ENCODE results near the gene POLR1A. TPM values are rescaled to one million over a fixed set of nuclear protein-coding genes. Genes with fewer than 3 reads are reported as not detected.

POLR1A gene
- total and polyA plus RNA-seq, 2 donors (not counting 3 experiments of a cell fraction or from before 2014, with no cell fraction given) = 7.6 to 40.7 TPM

DNA sequence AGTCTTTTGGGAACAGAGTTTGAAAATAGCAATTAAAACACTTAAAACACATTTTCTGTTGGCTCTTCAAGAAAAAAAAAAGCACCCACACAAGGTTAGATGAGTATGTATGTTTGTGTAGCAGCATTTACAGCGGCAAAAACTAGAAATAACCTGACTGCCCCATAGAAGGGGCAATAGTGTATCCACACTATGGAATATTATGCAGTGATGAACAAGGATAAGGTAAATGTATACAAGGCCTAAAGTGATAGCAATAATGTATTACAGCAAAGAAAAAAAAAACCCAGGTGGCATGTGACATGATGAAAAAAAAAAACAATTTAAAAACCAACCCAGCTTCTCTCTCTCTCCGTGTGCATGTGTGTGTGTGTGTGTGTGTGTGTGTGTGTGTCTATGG lies 34.8 kb downstream of the POLR1A start:
- POLR2A ChIA-PET = no interaction called here
- dilution Hi-C loops (cut with MboI; ENCODE audit: extremely low pct_ligation_motif_present, low sequenced_read_pairs) (no loop called here), intact Hi-C loops (cut with micrococcal nuclease) (no loop called here)
- no peak overlapping the region for H3K4me2 ChIP-seq (ENCODE audit: insufficient read depth, low read length)
- FAIRE-seq = no peak
- BruUV-seq (replicated peaks) = no TSS peak
- H3K79me2 ChIP-seq (ENCODE audit: control insufficient read depth, insufficient read depth, low read length) = no peaks in the 10 kb centered on the region
- no peak overlapping the region for H3K4me3 ChIP-seq (replicated peaks in 1 of 3; ENCODE audit: insufficient read depth in 1 of 3, low read depth in 1 of 3, low read length in 3 of 3)
- H3K27me3 ChIP-seq (ENCODE audit: control insufficient read depth in 2 of 2, insufficient read depth in 2 of 2, low read length in 2 of 2) = no peaks in the 10 kb centered on the region
- no peak overlapping the region for H2AFZ ChIP-seq (ENCODE audit: low read depth, low read length)
- peaks cover 18 to 19% of the 10 kb centered on the region in 2 experiments for H3K36me3 ChIP-seq (ENCODE audit: control insufficient read depth in 2 of 2, extremely low read depth in 1 of 2, insufficient read depth in 2 of 2, low read length in 2 of 2)
- TF ChIP-seq FOS (IDR thresholded peaks at IDR 0.05; ENCODE audit: borderline replicate concordance, insufficient read depth, low read length) (no peak), JUN (IDR thresholded peaks at IDR 0.05; ENCODE audit: borderline replicate concordance, insufficient read depth, insufficient read length, low read depth) (no peak), POLR2AphosphoS5 (IDR thresholded peaks at IDR 0.05; ENCODE audit: insufficient read depth, low read depth, low read length) (no peak), MAX (IDR thresholded peaks at IDR 0.05; ENCODE audit: insufficient read depth, insufficient read length) (no peak), MYC (IDR thresholded peaks at IDR 0.05; ENCODE audit: low read depth, low read length) (no peak), GATA2 (IDR thresholded peaks at IDR 0.05; ENCODE audit: insufficient read depth, insufficient read length, low read depth, low read length) (no peak), EZH2 (IDR thresholded peaks at IDR 0.05; ENCODE audit: borderline replicate concordance, low read depth, low read length, severe bottlenecking) (no peak)
- H3K9me3 ChIP-seq (replicated peaks; ENCODE audit: control insufficient read depth, insufficient read depth, low read length) = no peaks in the 10 kb centered on the region
- H3K27ac ChIP-seq (ENCODE audit: insufficient read depth, low read depth, low read length) = no peak overlapping the region
- no peaks in the 10 kb centered on the region for H4K20me1 ChIP-seq (replicated peaks; ENCODE audit: control insufficient read depth, extremely low read depth, insufficient read depth, low read length)
- peaks cover 16% of the 10 kb centered on the region for H3K4me1 ChIP-seq (ENCODE audit: control insufficient read depth, extremely low read depth, insufficient read depth, low read length)
- H3K9me1 ChIP-seq (replicated peaks; ENCODE audit: control insufficient read depth, extremely low read depth, insufficient read depth, low read length) = no peaks in the 10 kb centered on the region
- CTCF ChIA-PET = interaction anchor here (5.3 kb wide), 1 partner anchor 243 kb away, joined by 36 read pairs; no protein-coding TSS in a partner anchor
- DNase-seq (ENCODE audit: low read depth, low spot score) = no peak
- no peak overlapping the region for H3K9ac ChIP-seq (replicated peaks; ENCODE audit: extremely low read depth, insufficient read depth, low read length)

- intact Hi-C loops (cut with micrococcal nuclease) (no loop called here), dilution Hi-C loops (cut with MboI; ENCODE audit: extremely low pct_ligation_motif_present, low sequenced_read_pairs) (no loop called here)
- Histone ChIP-seq H3K9ac (replicated peaks; ENCODE audit: extremely low read depth, insufficient read depth, low read length) (no peak overlapping the region), H4K20me1 (replicated peaks; ENCODE audit: control insufficient read depth, extremely low read depth, insufficient read depth, low read length) (no peaks in the 10 kb centered on the region), H3K27me3 (ENCODE audit: control insufficient read depth in 2 of 2, insufficient read depth in 2 of 2, low read length in 2 of 2) (no peaks in the 10 kb centered on the region), H3K27ac (ENCODE audit: insufficient read depth, low read depth, low read length) (no peak overlapping the region), H3K4me3 (replicated peaks in 1 of 3; ENCODE audit: insufficient read depth in 1 of 3, low read depth in 1 of 3, low read length in 3 of 3) (no peak overlapping the region), H3K36me3 (ENCODE audit: control insufficient read depth in 2 of 2, extremely low read depth in 1 of 2, insufficient read depth in 2 of 2, low read length in 2 of 2) (peaks cover 20 to 25% of the 10 kb centered on the region in 2 experiments), H3K9me1 (replicated peaks; ENCODE audit: control insufficient read depth, extremely low read depth, insufficient read depth, low read length) (no peaks in the 10 kb centered on the region), H3K4me1 (ENCODE audit: control insufficient read depth, extremely low read depth, insufficient read depth, low read length) (peaks cover 16% of the 10 kb centered on the region), H3K9me3 (replicated peaks; ENCODE audit: control insufficient read depth, insufficient read depth, low read length) (no peaks in the 10 kb centered on the region), H2AFZ (ENCODE audit: low read depth, low read length) (no peak overlapping the region), H3K79me2 (ENCODE audit: control insufficient read depth, insufficient read depth, low read length) (no peaks in the 10 kb centered on the region), H3K4me2 (ENCODE audit: insufficient read depth, low read length) (no peak overlapping the region)
- TF ChIP-seq POLR2AphosphoS5 (IDR thresholded peaks at IDR 0.05; ENCODE audit: insufficient read depth, low read depth, low read length) = no peak
- TF ChIP-seq CTCF (IDR thresholded peaks at IDR 0.05; ENCODE audit: extremely low read depth in 1 of 2, insufficient read depth in 1 of 2, low read depth in 1 of 2, low read length in 2 of 2) = no peak
- TF ChIP-seq FOS (IDR thresholded peaks at IDR 0.05; ENCODE audit: borderline replicate concordance, insufficient read depth, low read length) = no peak
- TF ChIP-seq EZH2 (IDR thresholded peaks at IDR 0.05; ENCODE audit: borderline replicate concordance, low read depth, low read length, severe bottlenecking) = no peak
- TF ChIP-seq MAX (IDR thresholded peaks at IDR 0.05; ENCODE audit: insufficient read depth, insufficient read length) = no peak
- no peak for TF ChIP-seq MYC (IDR thresholded peaks at IDR 0.05; ENCODE audit: low read depth, low read length)
- no peak for TF ChIP-seq JUN (IDR thresholded peaks at IDR 0.05; ENCODE audit: borderline replicate concordance, insufficient read depth, insufficient read length, low read depth)
- no peak for TF ChIP-seq POLR2A (IDR thresholded peaks at IDR 0.05; ENCODE audit: low read depth, low read length)
- TF ChIP-seq GATA2 (IDR thresholded peaks at IDR 0.05; ENCODE audit: insufficient read depth, insufficient read length, low read depth, low read length) = no peak
- CTCF ChIA-PET = interaction anchor here (5.3 kb wide), 1 partner anchor 242 kb away, joined by 36 read pairs; no protein-coding TSS in a partner anchor
- no TSS peak for BruUV-seq (replicated peaks)
- FAIRE-seq (no peak), DNase-seq (ENCODE audit: low read depth, low spot score) (no peak)
- POLR2A ChIA-PET = no interaction called here
Observed at GRCh38 chr2:86069783-86070339, 35.8 kb downstream of the POLR1A start.

Measured in endothelial cell of umbilical vein (primary cell).